Measurements from ENCODE around the gene MAP2K3.
"Not testable (repeated sequence)": the region's sequence is repeated elsewhere in the genome, so short reads cannot be mapped to it uniquely, and the experiment has no call there.

Gene MAP2K3

DNA sequence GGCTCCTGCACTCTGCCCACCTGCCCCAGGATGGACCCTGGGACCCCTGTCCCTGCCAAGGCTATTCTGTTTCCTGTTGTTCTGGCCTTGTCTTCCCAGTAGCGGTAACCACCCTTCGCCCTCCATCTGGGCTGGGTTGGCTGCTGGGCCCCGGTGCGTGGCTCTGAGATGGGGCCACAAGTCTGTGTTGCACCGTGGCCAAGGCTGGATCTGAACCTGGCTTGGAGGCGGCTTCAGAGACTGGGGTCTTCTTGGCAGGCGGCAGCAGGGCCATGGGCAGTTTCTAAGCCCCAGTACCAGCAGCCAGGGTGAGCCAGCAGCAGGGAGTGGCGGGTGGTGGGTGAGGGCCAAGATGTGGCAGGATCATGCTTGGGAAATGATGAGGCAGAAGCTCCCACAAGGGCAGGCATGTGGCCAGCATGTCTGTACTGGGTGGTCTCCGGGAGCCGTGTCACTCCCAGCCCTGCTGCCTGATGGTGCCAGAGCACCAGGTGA, 12.6 kb downstream of the MAP2K3 start:
- DNase-seq = no peak

DNA sequence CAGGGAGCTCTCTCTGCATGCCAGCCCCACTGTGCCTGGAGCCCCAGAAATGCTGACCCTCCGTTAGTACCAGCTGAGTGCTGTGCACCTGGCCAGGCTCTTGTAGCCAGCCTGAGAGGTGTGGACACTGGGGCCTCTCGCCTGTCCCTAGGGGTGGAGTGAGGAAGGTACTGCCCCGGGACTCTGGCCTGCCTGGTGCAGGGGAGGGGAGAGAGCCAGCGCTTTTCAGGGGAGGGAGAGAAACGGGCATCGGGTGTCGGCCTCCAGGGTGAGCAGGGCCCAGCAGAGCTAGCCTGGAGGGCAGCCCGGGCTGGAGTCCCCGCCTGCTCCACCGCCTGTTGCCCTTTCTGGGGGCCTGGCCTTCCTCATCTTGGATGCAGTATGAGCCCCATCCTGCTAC, 13.1 kb downstream of the MAP2K3 start:
- DNase-seq = peak in 1 of 2 experiments; percentile 26

DNA sequence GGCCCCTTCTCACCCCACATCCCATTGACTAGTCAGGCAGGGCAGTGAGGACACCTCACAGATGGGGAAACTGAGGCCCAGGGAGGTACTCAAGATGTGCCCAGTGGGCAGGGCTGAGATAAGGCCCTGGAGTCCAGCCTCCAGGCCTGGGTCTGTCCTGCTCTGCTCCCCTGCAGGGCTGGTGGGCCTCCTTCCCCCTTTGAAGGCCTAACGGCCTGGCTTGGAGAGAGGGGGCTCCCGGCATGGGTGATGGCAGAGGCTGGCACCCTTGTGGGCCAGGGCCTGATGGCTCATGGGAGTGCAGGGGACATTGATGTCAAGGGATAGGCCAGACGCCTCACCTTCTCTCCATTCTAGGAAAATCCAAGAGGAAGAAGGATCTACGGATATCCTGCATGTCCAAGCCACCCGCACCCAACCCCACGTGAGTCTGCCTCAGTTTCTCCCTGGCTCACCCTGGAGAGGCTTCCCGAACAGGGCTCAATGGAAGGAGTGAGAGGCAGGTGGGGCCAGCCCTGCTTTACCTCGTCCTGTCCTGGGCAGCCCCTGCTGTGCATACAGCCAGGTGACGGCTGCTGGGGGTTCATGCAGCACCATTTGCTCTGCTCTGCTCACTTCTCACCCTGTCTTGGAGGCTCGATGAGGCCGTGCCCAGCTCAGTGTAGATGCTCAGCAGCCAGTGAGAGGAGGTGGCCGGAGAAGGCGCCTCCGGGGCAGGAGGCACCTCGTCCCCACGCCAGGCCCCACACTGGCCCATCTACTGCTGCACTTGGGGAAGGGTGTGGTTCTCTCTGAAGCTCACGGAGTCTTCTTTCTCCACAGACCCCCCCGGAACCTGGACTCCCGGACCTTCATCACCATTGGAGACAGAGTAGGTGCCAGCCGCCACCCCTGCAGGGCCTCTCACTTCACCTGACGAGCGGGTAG, 13.8 kb downstream of the MAP2K3 start:
- DNase-seq = no peak

DNA sequence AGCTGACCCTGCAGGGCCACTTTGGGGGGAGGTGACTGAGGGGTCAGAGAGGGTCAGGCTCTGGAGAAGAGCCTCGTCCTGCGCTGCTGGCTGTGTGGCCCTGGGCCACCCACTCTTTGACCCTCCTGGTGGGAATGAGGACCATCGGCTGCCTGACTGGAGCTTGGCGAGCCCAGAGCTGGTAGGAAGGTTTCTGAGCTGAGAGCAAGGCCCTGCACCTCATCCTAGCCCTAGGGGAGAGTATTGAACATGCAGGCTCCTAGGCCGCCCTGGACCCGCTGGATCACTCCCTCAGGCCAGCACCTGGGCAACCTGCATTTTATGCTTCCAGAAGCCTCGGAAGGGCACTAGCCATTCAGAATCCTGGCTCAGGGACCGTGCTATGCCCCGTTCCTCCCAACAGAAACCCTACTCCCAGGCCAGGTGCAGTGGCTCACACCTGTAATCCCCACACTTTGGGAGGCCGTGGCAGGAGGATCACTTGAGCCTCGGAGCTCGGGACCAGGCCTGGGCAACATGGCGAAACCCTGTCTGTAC, 14.5 kb downstream of the MAP2K3 start:
- no peak for DNase-seq

DNA sequence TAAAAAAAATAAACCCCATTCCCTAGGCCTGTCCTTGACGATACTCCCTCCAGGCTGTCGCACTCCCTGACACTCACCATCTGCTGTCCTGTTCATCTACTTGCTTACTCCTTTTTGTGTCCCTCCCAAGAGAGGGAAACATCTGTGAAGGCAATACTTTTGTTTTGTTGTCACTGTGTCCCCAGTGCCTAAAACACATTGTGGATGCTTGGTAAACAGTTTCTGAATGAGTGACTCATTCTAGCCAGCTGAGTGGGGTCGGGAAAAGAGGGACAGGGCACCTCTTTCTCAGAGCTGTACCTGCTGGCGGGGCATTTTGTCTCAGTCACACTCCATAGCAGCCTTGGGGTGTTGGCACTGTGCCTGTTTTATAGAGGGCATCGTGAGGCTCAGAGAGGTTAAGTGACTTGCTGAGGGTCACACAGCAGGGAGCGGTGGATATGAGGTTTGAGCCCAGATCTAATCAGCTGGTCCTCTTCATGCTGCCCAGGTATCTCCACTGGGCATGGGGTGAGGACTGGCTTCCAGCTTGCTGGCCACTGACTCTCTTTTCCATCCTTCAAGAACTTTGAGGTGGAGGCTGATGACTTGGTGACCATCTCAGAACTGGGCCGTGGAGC, 15.6 kb downstream of the MAP2K3 start:
- DNase-seq = no peak

DNA sequence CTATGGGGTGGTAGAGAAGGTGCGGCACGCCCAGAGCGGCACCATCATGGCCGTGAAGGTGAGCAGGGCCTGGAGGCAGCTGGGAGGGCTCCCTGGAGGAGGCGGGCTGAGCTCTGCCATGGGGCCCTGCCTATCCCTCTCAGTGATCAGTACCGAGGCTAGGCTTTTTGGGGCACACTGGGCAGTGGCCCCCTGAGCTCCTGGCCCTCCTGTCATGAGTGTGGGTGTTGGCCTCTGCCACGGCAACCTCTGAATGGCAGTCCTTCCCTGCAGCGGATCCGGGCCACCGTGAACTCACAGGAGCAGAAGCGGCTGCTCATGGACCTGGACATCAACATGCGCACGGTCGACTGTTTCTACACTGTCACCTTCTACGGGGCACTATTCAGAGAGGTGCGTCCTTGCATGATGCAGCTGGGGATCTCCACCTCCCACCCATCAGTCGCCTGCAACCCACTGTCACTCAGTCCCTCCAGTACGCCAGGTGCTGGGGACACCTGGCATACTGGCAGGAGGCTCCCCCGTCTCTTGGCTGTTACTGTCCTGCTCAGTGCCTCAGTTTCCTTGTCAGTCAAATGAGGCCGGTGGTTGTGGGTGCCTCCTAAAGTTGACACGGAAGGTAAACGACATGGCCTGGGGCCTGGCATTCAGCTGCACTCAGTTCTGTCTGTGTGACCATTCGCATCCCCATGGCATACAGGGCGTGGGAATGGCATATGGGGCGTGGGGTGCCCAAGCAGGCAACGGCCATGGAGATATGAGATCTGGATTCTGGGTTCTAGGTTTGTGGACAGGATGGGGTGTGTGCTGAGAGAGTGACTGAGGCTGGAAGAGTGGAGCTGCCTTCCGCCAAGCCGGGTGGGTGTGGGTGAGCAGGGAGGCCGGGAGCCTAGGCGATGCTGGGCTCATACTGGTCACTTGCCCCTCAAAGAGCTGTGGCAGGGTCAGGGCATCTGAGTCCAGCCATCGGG, 16.4 kb downstream of the MAP2K3 start:
- DNase-seq = no peak

DNA sequence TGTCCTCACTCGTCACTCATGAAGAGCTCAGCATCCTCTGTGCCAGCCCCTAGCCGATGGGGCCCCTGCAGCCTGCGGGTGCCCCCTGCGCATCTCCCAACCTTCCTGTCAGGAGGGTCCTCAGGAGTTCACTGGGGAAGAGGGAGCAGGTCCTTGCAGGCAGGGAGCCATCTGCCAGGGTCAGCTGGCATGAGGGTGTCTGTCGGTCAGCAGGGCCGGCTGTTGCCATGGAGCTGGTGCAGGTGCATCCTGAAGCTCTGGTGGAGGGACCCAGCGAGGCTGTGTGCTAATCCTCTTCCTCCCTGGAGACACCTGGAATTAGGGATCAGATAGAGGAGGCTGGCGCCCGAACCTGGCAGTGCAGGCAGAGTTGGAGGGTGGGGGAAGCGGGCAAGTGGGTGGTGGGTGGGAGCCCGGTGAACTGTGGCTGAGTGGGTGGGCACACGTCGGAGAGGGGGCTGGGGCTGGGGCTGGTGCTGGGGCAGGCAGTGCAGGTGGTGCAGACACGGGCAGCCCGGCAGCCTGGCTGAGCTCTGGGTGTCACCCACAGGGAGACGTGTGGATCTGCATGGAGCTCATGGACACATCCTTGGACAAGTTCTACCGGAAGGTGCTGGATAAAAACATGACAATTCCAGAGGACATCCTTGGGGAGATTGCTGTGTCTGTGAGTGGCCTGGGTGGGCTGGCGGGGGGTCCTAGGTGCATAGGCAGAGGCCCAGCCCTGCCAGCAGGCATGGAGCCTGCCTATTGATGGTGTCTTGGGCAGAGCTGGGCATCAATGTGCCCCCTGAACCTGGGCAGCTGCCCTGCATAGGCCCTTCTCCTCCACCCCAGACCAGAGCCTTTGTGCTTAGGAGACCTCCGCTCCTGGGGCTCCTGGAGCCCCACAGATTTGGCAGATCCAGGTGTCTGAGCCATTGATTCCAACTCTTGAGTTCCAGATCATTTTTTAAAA, 17.4 kb downstream of the MAP2K3 start:
- DNase-seq = peak; percentile 95 to 97

DNA sequence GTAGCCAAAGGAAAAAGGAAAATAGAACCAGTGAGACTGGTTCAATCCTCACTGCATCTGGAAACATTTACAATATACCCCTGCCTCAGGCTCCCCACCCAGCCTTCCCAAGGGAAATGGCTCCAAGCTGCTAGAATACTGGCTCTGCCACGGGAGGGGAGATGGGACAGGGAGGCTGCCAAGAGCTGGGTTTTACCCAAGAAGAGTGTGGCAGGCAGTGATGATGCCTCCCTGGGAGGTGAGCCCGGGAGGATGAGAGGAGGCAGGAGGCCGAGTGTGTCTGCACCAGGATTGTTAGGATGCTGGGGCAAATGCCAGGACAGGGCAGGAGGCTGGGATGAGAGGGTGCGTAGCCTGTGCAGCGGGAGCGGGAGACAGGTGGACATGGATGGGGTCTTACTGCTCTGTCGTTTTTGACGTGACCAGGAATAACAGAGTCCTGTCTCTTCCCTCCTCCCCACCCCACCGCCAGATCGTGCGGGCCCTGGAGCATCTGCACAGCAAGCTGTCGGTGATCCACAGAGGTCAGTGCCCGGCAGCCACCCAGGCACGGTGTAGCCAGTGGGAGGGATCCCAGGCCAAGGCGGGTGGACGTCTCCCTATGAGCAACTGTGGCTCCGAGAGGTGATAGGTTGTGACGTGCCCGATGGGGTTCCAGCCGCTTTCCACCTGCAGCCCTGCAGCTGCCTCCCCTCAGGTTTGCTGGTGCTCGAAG, 18.4 kb downstream of the MAP2K3 start:
- DNase-seq = no peak

DNA sequence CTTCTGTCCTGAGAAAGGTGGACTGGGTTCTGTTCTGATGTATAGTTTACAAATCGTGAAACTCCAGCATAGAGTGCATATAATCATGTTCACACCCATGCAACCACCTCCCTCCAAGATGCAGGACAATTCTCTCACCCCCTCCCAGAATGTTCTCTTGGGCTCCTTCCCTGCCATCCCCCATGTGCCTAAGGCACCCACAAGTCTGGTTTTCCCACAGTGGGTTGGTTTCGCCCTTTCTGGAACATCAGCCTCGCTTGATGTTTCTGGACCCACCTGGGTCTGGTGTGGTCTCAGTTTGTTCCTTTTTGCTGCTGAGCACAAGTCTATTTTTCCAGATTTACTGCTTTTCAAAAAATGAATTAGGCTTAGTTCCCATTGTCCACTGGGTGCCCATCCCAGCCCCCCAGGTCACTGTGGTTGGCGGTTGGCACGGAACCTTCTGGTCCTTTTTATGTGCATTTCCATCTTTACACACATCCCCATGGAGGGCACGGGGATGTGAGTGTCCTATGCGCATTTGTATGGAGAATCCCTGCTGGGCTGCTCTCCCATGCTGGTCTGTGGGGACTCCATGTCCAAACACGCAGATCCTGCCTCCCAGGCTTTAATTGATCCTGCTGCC, 19.0 kb downstream of the MAP2K3 start:
- no peak for DNase-seq

DNA sequence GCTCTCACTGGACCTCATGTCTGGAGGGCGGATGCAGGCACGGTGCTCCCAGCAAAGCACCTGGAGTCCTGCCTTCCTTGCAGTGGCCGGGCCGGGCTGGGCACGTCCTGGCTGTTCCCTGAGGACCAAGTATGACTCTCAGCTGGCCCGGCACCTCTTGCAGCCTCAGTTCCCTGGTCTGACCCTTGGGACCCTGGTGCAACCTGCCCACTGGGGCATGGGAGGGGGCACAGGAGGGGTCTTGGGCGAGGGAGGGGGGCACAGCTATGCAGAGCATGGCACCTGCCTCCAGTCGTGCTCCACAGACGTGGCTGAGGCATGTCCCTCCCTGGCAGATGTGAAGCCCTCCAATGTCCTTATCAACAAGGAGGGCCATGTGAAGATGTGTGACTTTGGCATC, 19.6 kb downstream of the MAP2K3 start:
- no peak for DNase-seq

DNA sequence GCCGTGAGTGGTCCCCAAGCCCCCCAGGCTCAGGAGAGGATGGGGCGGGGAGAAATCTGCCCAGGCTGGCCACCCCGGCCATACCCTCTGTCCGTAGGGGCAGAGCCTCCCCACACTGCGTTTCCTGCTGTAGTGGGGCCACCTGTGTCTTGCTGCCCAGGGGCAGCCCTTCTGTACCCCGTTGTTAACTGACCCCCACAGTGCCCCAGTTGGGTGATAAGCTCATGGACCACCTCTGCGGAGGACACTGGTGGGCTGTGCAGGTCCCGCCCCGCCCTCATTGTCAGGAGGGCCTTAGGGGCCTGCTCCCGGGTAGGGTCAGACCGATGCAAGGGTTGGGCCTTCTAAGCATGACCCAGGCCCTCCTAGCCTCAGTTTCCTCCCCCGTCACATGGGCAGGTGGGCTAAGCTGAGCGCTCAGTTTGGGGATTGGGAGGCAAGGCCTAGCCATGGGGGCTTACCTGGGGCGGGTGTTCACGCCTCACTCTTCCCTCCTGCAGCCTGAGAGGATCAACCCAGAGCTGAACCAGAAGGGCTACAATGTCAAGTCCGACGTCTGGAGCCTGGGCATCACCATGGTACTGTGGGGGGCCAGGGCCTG, 20.1 kb downstream of the MAP2K3 start:
- not testable (repeated sequence) for DNase-seq

DNA sequence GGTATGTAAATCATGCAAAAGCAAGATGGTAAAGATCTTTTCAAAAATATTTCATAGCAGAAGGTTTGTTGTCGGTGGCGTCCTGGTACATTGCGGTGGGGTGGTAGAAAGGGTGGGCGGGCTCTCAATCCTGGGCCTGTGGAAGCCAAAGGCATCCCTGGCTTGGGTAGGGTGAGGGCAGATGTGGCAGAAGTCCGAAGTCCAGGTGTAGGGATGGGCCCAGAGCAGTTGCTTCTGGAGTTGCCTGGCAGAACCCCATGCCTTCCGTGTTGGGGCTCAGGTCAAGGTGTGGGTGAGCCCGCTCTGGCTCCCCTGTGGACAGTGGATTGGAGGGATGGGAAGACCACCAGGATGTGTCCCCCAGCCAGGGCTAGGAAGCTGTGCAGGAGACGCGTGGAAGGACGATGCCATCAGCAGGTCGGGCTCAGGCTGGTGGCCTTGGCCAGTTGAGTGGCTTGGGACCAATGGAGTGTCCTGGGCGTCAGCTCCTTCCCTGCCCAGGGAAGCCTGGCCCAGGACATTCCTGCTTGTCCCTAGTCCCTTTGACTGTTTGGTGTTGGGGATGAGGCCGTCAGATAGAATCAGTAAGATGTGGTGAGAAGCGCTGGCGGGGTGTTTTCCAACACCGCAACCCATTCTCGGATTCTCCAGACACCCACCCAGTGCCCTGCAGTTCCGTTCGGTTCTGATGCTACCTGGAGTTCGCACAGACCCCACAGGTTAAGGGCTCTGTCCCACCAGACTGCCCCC, 21.1 kb downstream of the MAP2K3 start:
- not testable (repeated sequence) for DNase-seq

DNA sequence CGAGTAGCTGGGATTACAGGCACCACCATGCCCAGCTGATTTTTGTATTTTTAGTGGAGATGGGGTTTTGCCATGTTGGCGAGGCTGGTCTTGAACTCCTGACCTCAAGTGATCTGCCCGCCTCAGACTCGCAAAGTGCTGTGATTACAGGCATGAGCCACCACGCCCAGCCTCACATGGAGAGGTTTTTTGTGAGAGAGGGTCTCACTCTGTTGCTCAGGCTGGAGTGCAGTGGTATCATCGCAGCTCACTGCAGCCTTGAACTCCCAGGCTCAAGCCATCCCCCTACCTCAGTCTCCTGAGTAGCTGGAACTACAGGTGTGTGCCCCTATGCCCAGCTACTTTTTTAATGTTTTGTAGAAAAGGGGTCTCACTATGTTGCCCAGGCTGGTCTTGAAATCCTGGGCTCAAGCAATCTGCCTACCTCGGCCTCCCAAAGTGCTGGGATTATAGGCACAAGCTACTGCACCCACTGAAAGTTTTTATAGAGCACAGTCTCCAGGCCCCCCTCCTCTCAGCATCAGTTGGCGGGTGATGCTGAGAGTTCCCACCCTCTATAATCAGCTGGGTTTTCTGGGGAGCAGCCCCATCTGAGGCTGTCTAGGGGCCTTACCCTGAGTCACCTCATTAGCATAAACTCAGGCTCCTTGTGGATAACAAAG, 22.2 kb downstream of the MAP2K3 start:
- DNase-seq = not testable (repeated sequence)

DNA sequence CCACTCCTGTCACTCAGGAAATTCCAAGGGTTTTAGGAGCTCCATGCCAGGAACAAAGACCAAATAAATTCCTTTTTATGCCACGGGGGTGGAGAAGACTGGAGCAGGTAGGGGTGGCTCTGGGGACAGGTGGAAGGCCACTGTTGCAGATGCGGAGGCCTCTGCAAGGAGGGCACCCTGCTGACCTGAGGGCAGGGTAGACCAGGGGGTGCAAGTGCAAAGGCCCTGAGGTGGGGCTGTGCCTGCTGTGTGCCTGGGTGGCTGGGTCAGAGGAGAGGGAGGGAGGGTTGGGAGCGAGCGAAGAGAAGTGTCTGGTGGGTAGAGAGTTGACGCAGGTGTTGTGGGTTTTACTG, 22.7 kb downstream of the MAP2K3 start:
- DNase-seq = not testable (repeated sequence)

DNA sequence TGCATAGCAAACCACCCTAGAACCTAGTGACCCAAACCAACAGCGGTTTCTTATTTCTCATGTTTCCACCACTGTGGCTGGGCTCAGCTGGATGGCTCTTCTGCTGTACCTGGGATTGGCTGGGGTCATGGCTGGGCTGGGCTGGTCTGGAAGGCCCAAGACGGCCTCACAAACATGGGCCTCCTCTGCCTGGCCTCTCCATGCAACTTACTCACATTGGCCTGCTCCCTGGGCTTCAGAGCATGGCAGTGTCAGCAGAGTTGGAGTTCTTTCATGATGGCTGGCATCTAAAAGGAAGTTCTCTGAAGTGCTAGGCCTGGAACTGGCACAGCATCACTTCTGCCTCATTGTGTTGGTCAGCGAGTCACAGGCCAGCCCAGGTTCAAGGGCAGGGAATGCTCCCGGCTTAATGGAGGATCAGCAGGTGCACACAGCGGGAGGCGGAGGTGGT, 24.4 kb downstream of the MAP2K3 start:
- not testable (repeated sequence) for DNase-seq

DNA sequence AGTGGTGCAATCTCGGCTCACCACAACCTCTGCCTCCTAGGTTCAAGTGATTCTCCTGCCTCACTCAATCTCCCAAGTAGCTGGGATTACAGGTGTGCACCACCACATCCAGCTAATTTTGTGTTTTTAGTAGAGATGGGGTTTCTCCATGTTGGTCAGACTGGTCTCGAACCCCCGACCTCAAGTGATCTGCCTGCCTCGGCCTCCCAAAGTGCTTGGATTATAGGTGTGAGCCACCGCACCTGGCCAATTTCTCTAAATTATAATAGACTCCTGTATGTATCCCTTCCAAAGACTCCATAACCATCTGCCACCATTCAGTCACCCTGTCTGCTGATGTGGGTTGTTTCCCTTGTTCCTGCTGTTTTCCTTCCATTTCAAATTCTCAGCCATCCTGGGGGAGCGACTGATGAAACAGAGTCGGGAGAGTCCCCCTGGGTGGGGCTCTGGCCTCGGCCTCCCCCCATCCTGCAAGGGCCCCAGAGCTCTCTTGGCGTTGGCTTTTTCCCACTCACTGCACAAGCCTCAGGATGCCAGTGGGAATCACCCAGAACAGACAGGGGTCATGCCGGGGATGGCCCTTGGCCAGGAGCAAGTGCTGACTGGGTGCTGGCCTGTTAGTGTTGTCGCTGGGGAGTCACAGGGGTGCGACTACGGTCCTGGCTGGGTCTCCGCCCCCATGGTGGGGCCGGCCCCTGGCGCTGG, 25.7 kb downstream of the MAP2K3 start:
- not testable (repeated sequence) for DNase-seq

DNA sequence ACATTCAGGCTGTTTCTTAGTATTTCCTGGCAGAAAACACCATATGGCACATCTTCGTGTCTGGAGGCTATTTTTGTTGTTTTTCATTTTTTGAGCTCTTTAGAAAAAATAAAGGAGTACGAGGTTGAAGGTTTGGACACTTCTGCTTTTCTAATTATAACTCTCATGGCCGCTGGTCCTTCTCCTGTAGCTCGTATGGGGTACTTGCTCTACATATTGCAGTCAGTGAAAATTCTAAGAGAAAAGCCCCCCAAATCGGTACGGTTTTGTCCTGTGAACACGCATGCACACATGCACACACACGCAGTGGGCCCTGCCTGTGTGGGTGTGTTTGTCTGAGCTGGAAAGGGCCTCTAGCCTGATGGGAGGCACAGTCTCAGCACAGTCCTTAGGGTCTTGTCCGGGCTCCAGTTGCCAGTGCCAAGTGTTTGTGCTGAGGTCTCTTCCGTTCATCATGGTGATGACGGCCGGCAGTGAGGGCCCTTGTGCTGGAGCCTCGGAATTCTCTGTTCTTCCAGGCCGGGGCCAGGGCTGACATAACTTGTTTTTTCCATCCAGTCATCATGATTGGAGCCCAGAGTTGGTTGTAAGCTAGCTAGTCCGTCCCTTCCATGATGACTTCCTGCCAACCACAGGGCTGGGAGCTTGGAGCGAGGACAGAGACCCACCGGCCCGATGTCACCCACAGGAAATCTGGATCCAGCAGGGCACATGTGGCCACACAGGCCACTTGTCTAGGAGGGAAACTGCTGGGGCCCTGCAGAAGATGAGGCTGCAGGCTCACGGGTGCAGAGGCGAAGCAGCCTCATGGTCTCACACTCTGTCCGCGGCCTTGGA, 26.5 kb downstream of the MAP2K3 start:
- not testable (repeated sequence) for DNase-seq
